D721Med (cell line): ENCODE data around the gene CDH19.
"Not testable (repeated sequence)": the region's sequence is repeated elsewhere in the genome, so short reads cannot be mapped to it uniquely, and the experiment has no call there.

Experiments
- DNase-seq: peaks from one replicate; pipeline ENCODE4 v3.0.0; 2011; ENCODE audit warnings: low spot score; ENCODE audit not compliant: insufficient read length
- FAIRE-seq: peaks from 2 replicates; lab custom pipeline; 2011; peaks lifted over from hg19 to GRCh38; lab: Jason Lieb, UNC
- CTCF ChIP-seq: IDR thresholded peaks from 2 replicates; pipeline ENCODE4 v1.5.1; 2012; ENCODE audit warnings: mild to moderate bottlenecking, control low read depth; ENCODE audit not compliant: insufficient read depth; ENCODE audit errors: missing control alignments

CDH19 gene

GRCh38 chr18:66497351-66497750, 106.5 kb downstream of the CDH19 start:
- TF ChIP-seq CTCF: no peak
- FAIRE-seq: no peak

DNA sequence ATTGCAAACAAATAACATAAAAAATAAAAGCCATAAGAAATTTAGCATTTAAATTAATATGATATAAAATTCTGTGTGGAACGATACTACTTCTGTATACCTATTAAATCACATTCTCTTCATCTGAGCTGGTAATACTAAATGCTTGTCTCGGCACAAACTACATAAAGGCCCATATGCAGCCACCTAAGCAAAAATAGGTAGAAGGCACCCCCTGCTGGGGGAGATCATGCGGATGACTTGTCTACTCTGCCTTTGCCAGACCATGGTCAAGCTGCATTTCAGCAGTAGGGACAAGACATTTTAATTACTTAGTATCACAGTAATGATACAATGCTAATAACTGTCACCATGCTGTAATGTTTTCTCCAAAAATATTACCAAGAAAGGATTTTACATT, 108.0 kb downstream of the CDH19 start:
- peak; percentile 85 for TF ChIP-seq CTCF
- FAIRE-seq (peak; percentile 100), DNase-seq (peak; percentile 27)

More at GRCh38 chr18:66497351-66497750, 106.5 kb downstream of the CDH19 start:
- no peak for DNase-seq

DNA sequence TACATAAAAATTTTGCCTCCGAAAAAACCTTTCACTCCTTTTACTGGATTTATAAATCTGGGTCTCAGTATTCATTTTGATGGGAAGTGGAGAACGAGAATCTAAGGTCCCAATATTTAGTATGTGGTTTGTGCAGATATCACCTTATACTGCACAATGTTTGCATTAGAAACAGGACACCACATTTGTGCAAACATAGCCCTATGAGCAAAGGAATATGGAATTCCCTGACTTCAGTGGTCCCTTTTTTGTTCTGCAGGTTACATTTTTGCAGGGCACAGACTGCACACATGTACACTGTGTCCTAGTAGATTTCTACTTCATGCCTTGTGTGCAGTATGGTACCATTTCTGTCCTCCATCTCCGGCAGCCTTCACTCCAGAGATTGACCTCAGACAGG, 130.0 kb downstream of the CDH19 start:
- DNase-seq (no peak), FAIRE-seq (no peak)
- no peak for TF ChIP-seq CTCF

DNA sequence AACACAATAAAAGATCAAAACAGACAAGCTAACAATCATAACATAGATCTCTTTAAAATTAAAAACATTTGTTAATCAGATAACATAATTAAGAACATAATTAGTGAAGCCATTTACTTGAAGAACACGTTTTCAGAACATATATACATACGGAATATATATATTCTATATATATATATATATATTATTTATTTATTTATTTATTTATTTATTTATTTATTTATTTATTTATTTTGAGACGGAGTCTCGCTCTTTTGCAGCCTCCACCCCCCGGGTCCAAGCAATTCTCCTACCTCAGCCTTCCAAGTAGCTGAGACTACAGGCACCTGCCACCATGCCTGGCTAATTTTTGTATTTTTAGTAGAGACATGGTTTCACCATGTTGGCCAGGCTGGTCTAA, 137.7 kb downstream of the CDH19 start:
- not testable (repeated sequence) for FAIRE-seq, DNase-seq

- FAIRE-seq: no peak
- no peak for TF ChIP-seq CTCF
- no peak for DNase-seq
Observed at GRCh38 chr18:66461344-66461743, 142.5 kb downstream of the CDH19 start.

- FAIRE-seq: no peak
- TF ChIP-seq CTCF: no peak
- no peak for DNase-seq
Observed at GRCh38 chr18:66457245-66457644, 146.6 kb downstream of the CDH19 start.
